ENCODE measurements around the gene CUBN. TPM values are rescaled to one million over a fixed set of nuclear protein-coding genes. Genes with fewer than 3 reads are reported as not detected.
A peak's percentile ranks its signal among the peaks of the same experiment; 100 is the strongest.

CUBN gene
- total and polyA plus RNA-seq, 9 of the 15 experiments (the other 6 are each of a cell fraction or from before 2014, with no cell fraction given): 0.04 to 0.33 (median 0.09) TPM

GRCh38 chr10:16999665-17000451, 129.8 kb downstream of the CUBN start:
- no peak for ATAC-seq
- in situ Hi-C loops (cut with MboI): no loop called here

More at GRCh38 chr10:16999665-17000451, 129.8 kb downstream of the CUBN start:
- POLR2A ChIA-PET: interaction anchor here (0.6 to 0.9 kb wide), 2 partner anchors 182 to 231 kb away, joined by 3 read pairs; partner anchors contain the start of gene RSU1
- FAIRE-seq: no peak
- intact Hi-C loops (cut with micrococcal nuclease): loop anchor here (5.0 kb wide), 1 partner anchor 48 kb away; no protein-coding TSS in a partner anchor
- TF ChIP-seq ZNF23 (CRISPR knock-in tag; IDR thresholded peaks at IDR 0.05) (no peak), HMBOX1 (IDR thresholded peaks at IDR 0.05) (0 out of 2 replicates have a peak, but pooled peaks have one; percentile 32), DNMT1 (IDR thresholded peaks at IDR 0.05) (no peak), ZNF445 (CRISPR knock-in tag; IDR thresholded peaks at IDR 0.05; ENCODE audit: low read depth) (no peak), AFF1 (IDR thresholded peaks at IDR 0.05; ENCODE audit: low read depth in 1 of 2, partially characterized antibody in 2 of 2) (no peak), CBFA2T2 (conservative IDR thresholded peaks at IDR 0.05) (no peak), PRDM10 (IDR thresholded peaks at IDR 0.05; ENCODE audit: partially characterized antibody) (peak; percentile 28)
- H3K79me2 ChIP-seq (ENCODE audit: control insufficient read depth, insufficient read depth, low read length): no peaks in the 10 kb centered on the region
- no peaks in the 10 kb centered on the region for H3K27me3 ChIP-seq (ENCODE audit: control insufficient read depth in 2 of 2, insufficient read depth in 2 of 2, low read length in 2 of 2)
- H2AFZ ChIP-seq (ENCODE audit: low read depth, low read length): no peak overlapping the region
- no peak overlapping the region for H3K27ac ChIP-seq (ENCODE audit: extremely low read depth, low read depth, low read length)
- H4K20me1 ChIP-seq (replicated peaks; ENCODE audit: control insufficient read depth, insufficient read depth, low read length): no peaks in the 10 kb centered on the region
- no peak overlapping the region for H3K4me3 ChIP-seq
- DNase-seq (ENCODE audit: extremely low read depth in 1 of 4, low spot score in 3 of 4): no peak
- H3K4me1 ChIP-seq (replicated peaks in 1 of 2; ENCODE audit: control insufficient read depth in 2 of 2, insufficient read depth in 2 of 2, low read length in 2 of 2): peaks cover 0 to 13% of the 10 kb centered on the region in 2 experiments; a peak in 3 of 5 replicates
- BruUV-seq (replicated peaks): no TSS peak
- CTCF ChIA-PET (ENCODE audit: low intra/inter-chr PET ratio): no interaction called here
- no peaks in the 10 kb centered on the region for H3K9me3 ChIP-seq (replicated peaks; ENCODE audit: control insufficient read depth, insufficient read depth, low read depth, low read length)
- no peaks in the 10 kb centered on the region for H3K9me1 ChIP-seq (ENCODE audit: control insufficient read depth, insufficient read depth, low read length)
- no peak overlapping the region for H3K4me2 ChIP-seq (ENCODE audit: insufficient read depth, low read length)
- no peaks in the 10 kb centered on the region for H3K36me3 ChIP-seq (ENCODE audit: control insufficient read depth, insufficient read depth, low read length)
- 48% methylated on average over 10 of the region's 10 CpGs for WGBS (ENCODE audit: insufficient coverage, low coverage, missing lambda C conversion rate)
- H3K9ac ChIP-seq (ENCODE audit: insufficient read depth in 1 of 2, low read depth in 2 of 2, low read length in 2 of 2): no peak overlapping the region

Data from K562 (cell line).